Measurements from ENCODE around the gene GLRB.
"Not testable (repeated sequence)": the region's sequence is repeated elsewhere in the genome, so short reads cannot be mapped to it uniquely, and the experiment has no call there.

The GLRB gene

DNA sequence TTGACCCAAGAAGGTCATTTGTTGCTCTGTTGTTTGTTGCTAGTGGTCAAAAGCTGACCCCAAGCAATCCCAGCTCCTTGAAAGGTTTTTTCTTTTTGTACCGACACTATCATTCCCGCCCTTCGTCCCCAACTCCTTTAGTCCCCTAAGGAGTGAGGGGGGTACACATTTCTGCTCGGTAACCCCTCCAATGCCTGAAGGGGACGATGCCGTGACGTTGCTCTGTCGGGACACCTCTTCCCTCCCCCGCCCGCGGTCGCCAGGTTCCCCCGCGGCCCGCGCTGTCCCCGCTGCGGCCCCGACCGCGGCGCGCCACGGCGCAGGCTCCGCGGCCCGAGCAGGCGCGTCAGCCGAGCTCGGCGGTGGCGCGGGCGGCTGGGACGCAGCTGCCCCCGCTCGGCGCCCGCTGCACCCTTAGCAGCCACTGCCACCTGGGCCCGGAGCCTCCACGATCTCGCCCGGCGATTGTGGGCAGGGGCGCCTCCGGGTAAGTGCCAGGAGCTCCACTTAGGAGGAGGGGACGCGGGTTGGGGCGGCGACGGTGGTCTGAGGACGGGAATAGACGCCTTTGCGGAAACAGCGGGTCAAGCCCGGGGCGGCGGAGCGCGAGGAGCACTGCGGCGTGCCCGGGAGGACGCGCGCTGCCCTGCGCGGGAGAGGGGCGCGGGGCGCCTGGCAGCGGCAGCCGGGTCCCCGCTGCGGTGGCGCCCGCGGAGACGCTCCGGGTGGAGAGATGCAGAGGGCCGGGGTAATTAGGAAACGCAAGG, at the start of gene GLRB:
Gene GLRB (plus strand): TSS at position 340 of the 767 bp plus-strand sequence. CDS start 1,875 bp downstream, outside the sequence.
- DNase-seq, result peak; percentile 32

DNA sequence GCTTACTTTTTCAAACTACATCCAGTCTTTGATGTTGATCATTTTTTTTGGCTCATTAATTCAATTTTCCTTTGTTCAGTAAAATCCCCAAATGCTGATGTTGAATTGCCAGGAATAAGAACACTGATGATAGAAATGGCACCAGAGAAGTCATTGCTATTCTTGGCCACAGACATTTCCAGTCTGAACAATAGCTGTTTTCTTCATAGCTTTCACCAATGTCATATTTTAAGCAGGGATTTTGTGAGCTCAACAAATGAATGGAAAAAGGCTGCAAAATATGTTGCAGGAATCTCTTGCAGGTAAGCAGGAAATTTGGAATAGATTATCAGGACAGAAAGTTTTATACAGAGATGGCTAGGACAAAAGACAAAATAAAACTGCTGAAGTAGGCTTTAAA, 40.5 kb upstream of the GLRB start:
- no peak for DNase-seq

DNA sequence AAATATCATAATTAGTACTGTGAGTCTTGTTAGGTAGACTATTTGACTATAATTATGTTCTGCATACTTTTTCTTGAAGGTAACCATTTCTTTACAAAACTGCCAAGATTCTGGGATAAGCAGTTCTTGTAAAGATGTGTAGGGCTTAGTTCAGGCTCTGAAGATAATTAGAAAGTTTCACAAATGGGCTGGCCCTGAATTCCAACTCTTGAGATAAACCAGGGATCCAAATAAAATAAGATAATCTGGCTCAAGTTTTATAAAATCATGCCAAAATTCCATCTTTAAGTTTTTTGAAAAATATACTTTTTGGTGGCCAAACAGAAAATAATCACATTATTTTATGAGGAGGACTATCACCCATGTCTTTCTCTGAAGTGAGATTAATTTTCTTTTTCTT, 35.5 kb upstream of the GLRB start:
- DNase-seq, result no peak

DNA sequence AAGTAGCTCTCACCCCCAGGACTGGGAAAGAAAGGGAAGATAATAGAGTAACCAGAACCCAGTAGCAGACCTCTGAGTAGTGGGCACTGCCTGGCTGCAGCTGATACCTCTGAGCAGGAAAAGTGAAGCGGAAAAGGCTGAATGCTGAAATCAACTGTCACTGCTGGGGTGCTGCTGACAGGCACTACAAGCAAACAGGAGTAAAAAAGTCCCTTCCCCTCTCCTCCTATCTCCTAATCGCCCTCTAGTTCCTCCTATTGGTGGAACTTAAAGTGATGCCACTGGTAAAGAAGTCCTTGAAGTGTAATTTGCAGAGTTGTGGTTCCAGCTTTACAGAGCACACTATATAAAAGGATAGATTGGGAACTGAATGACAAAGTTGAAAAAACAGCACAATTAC, 32.8 kb upstream of the GLRB start:
- DNase-seq, result no peak

- no peak for DNase-seq
Observed at GRCh38 chr4:157045507-157046127, 30.3 kb upstream of the GLRB start.

GRCh38 chr4:157048248-157048647, 27.7 kb upstream of the GLRB start:
- DNase-seq, result no peak

- no peak for DNase-seq
Observed at GRCh38 chr4:157050561-157050960, 25.4 kb upstream of the GLRB start.

GRCh38 chr4:157052429-157053040, 23.4 kb upstream of the GLRB start:
- DNase-seq, result no peak

GRCh38 chr4:157057218-157057617, 18.7 kb upstream of the GLRB start:
- DNase-seq, result no peak

GRCh38 chr4:157058899-157059298, 17.1 kb upstream of the GLRB start:
- not testable (repeated sequence) for DNase-seq

DNA sequence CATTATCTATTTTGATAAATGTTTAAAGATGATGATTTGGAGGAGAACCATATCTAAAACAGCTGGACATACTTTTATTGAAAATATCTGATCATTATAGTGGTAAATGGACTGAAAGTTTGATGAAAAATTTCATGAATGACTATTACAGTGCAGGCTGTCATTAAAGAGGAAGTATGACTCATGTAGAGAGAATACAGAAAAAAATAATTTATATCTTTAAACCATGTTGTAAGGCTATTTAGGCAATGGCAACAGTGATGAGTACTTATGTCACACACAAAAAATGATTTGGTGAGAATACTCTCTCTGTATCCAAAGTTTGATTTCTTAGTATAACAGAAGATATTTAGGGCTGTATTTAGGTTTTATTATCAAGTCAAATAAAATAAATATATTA, 3.9 kb upstream of the GLRB start:
- DNase-seq, result no peak

GRCh38 chr4:157075401-157075800, 549 bp upstream of the GLRB start:
- DNase-seq, result no peak

GRCh38 chr4:157076578-157076947, 613 bp downstream of the GLRB start:
- DNase-seq, result no peak

DNA sequence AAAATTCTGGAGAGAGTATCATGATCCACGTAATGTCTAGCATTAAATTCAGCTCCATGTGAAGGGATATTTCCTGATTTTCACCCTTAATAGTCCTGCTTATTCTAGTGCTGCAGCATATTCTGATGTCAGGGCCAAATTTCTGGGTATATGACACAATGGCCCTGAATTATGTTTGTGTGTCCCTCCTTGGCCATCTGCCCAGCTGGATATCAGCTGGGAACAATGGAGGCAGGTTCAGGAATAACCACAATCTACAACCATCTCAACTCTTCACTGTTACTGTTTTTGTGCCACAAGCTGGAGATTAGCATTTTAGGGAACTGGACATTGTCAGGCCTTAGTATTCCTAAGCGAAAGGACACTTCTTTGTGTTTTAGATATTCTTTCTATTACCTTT, 3.5 kb downstream of the GLRB start:
- no peak for DNase-seq

- DNase-seq, result no peak
Observed at GRCh38 chr4:157080605-157081004, 4.7 kb downstream of the GLRB start.

DNA sequence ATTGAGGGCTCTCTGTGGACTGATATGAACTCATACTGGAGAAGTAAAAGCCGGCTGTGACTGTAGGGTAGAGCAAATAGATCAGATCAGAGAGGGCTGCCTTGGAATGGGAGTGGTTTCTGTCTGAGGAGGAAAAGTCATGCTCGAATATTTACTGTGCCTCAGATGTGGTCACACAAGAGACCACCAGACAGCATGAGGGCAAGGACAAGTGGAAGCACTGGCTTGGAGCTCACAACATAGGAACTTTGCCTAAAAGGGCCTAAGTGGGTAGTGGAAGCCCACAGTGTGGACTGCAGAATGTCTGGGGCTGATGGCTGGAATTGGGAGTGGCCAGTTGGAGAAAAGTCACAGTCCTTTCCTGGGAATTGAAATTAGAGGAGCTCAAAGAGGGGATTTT, 19.8 kb downstream of the GLRB start:
- no peak for DNase-seq

DNA sequence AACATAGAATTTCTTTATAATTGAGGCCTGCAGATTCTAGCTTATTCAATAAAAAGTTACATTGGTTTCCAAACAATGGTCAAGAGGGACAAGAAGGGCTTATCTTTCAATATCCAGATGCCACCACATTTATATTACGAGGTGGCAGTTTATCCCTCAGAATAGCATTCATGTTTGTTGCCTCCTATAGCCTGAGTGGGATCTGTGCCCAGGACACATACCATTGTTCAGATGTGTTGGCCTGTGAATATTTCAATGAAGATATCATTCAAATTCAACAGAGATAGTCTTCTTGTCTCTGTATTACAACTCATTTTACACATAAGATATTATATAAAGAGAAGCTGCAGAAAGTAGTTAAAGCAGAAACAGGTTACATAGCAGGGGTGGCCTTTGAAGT, 20.5 kb downstream of the GLRB start:
- no peak for DNase-seq

GRCh38 chr4:157099506-157099905, 23.6 kb downstream of the GLRB start:
- DNase-seq, result no peak

DNA sequence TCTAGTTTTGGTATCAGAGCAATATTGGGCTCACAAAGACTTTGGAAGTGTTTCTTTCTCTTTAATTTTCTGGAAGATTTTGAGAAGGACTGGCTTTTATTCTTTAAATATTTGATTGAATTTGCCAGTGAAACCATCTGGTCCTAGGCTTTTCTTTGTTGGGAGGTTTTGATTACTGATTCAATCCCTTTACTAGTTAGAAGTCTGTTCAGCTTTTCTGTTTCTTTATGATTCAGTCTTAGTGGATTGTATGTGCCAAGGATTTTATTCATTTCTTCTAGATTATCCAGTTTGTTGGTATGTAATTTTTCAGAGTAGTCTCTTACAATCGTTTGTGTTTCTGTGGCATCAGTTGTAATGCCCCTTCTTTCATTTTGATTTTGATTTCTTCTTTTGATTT, 28.6 kb downstream of the GLRB start:
- no peak for DNase-seq

- DNase-seq, result no peak
Observed at GRCh38 chr4:157114671-157115070, 38.7 kb downstream of the GLRB start.

DNA sequence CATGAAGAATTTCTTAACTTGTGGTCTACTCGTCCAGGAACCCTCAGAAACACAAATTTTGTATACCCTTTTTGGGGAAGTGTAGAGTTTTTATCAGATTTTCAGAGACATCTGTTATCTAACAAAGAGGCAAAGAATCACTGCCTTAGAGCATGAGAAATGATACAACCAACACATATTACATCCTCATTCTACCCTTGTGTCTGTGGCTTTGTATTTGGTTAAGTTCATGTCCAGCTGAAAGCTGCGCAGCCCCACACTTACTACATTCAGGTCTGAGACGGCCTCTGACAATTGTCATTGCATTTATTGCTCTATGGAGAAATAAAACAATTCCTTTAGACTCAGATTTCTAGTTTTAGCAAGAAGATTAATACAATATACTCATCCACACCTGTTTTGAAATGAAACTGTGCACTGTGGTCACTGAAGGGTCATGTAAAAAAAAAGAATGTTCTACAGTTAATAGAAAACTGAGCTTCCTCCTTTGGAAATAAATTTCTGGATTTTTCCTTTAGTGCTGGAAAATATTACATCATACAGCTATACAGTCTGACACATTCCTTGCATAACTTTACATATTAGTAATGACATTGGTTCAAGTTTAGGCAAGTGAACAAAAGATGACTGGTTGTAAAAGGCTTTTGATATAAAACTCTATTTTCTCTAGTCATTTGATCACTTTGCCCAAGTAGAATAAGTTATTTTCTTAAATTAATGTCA, 39.8 kb downstream of the GLRB start:
- DNase-seq, result no peak

GRCh38 chr4:157121401-157121800, 45.5 kb downstream of the GLRB start:
- DNase-seq, result no peak

DNA sequence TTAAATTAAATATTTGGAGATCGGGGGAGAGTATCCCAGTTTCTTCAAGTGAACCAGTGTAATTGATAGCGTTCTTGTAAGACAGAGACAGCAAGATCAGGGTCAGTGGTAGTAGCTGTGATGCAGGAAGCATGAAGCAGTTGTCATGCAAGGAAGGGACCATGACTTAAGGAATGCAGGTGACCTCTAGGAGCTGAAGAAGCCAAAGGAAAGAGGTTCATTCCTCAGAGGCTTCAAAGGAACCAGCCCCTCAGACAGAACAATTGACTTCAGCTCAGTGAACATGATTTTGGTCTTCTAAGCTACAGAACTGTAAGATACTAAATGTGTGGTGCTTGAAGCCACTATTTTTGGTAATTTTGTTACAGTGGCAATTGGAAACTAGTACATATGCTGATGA, 51.6 kb downstream of the GLRB start:
- no peak for DNase-seq

DNA sequence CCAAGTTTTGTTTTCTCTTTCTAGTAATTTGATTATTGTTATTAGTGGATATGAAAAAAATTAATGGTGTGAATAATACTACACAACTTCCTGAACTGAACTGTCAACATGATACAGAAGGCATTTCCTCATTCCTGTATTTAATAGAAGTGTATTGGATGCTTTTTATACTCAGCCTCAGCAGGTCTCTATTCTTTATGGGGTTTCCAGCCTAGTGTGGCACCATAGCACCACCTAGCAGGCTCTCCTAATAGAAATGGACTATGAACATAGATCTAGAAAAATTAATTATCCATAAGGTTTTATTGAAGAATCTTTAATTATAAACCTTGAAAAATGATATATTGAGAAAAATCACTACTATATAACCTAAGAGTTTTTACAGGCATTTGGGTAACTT, 52.4 kb downstream of the GLRB start:
- DNase-seq, result no peak
